GM19035 (cell line): ENCODE measurements around the gene DEFB129.
"Not testable (repeated sequence)": the region's sequence is repeated elsewhere in the genome, so short reads cannot be mapped to it uniquely, and the experiment has no call there.

ENCODE experiments used
- ATAC-seq: cut with Tn5 transposase; IDR thresholded peaks from one replicate; pipeline ENCODE4 v1.9.1; 2021; ENCODE audit not compliant: unreplicated experiment

DEFB129 gene

GRCh38 chr20:252801-253200 lies 25.7 kb downstream of the DEFB129 start:
- no peak for ATAC-seq

GRCh38 chr20:253447-253846 lies 26.4 kb downstream of the DEFB129 start:
- not testable (repeated sequence) for ATAC-seq

- no peak for ATAC-seq
Measured at GRCh38 chr20:257419-257818, 30.4 kb downstream of the DEFB129 start, which contains the start of gene DEFB132. Gene DEFB132 (plus strand): TSS chr20:257724. CDS start chr20:257779, 55 bp downstream.

GRCh38 chr20:258269-258858 lies 31.3 kb downstream of the DEFB129 start:
- ATAC-seq, result no peak

- ATAC-seq, result no peak
Measured at GRCh38 chr20:258963-259362, 31.9 kb downstream of the DEFB129 start.

GRCh38 chr20:259981-260380 lies 32.9 kb downstream of the DEFB129 start:
- no peak for ATAC-seq

GRCh38 chr20:263701-264100 lies 36.6 kb downstream of the DEFB129 start:
- no peak for ATAC-seq

GRCh38 chr20:266596-267562 lies 39.8 kb downstream of the DEFB129 start:
- peak; percentile 88 for ATAC-seq

- no peak for ATAC-seq
Measured at GRCh38 chr20:270517-270916, 43.5 kb downstream of the DEFB129 start.

GRCh38 chr20:271069-271468 lies 44.0 kb downstream of the DEFB129 start:
- ATAC-seq, result no peak

- no peak for ATAC-seq
Measured at GRCh38 chr20:271528-271927, 44.5 kb downstream of the DEFB129 start.

- ATAC-seq, result no peak
Measured at GRCh38 chr20:272718-273117, 45.7 kb downstream of the DEFB129 start.

GRCh38 chr20:273884-274283 lies 46.8 kb downstream of the DEFB129 start:
- no peak for ATAC-seq

- ATAC-seq, result no peak
Measured at GRCh38 chr20:275791-276190, 48.7 kb downstream of the DEFB129 start.

GRCh38 chr20:276620-277495 lies 49.8 kb downstream of the DEFB129 start:
- ATAC-seq, result no peak

GRCh38 chr20:277496-277781 lies 50.4 kb downstream of the DEFB129 start:
- ATAC-seq, result no peak

- ATAC-seq, result no peak
Measured at GRCh38 chr20:278181-278580, 51.1 kb downstream of the DEFB129 start.

- ATAC-seq, result no peak
Measured at GRCh38 chr20:278607-279571, 51.8 kb downstream of the DEFB129 start.
